ENCODE measurements around the gene CRELD2. TPM values are rescaled to one million over a fixed set of nuclear protein-coding genes. Genes with fewer than 3 reads are reported as not detected.

The CRELD2 gene
- polyA plus RNA-seq, 1 donor = 28.9 TPM

DNA sequence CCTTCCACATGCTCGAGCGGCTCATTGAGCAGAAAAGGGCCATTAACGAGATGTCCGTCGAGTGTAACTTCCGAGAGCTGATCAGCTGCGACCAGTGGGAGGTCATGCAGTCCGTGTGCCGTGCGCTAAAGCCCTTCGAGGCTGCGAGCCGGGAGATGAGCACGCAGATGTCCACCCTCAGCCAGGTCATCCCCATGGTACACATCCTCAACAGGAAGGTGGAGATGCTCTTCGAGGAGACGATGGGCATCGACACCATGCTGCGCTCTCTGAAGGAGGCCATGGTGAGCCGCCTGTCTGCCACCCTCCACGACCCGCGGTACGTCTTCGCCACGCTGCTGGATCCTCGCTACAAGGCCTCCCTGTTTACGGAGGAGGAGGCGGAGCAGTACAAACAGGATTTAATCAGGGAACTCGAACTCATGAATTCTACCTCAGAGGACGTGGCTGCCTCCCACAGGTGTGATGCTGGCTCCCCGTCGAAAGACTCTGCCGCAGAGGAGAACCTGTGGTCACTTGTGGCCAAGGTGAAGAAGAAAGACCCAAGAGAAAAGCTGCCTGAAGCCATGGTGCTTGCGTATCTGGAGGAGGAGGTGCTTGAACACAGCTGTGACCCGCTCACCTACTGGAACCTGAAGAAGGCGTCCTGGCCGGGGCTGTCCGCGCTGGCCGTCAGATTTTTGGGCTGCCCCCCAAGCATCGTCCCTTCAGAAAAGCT lies 31.9 kb upstream of the CRELD2 start:
- no peaks in the 10 kb centered on the region for H3K27me3 ChIP-seq (ENCODE audit: control insufficient read depth, insufficient read depth, low read length)
- H3K36me3 ChIP-seq (ENCODE audit: control insufficient read depth, insufficient read depth, low read length) = peaks cover 60% of the 10 kb centered on the region
- no peak for DNase-seq
- H3K4me3 ChIP-seq (ENCODE audit: low read length) = no peak overlapping the region
- WGBS (ENCODE audit: insufficient coverage, low lambda C conversion rate) = no CpG with 5 or more reads among the region's 41 CpGs
- H3K9me3 ChIP-seq (ENCODE audit: control insufficient read depth, low read depth, low read length) = peaks cover 60% of the 10 kb centered on the region
- H3K27ac ChIP-seq (ENCODE audit: low read length) = no peak overlapping the region
- no peaks in the 10 kb centered on the region for H3K4me1 ChIP-seq (ENCODE audit: control insufficient read depth, insufficient read depth, low read length)

DNA sequence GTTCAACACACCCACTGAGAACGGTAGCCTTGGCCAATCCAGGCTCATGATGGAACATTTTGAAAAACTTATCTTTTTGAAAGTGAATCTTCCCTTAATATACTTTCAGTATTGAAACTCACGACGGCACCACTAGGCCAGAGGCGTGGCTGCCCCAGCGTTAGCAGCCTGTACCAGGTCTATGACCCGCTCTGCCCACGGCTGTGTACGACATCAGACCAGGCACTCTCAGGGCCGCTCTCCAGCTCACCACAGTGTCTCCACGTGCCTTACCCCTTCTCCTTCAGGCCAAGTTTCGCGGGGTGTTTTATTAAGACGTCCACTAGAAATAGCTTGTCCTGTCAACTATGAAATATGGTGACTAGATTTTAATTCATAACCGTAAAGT lies 31.4 kb upstream of the CRELD2 start:
- Histone ChIP-seq H3K36me3 (ENCODE audit: control insufficient read depth, insufficient read depth, low read length) (peaks cover 60% of the 10 kb centered on the region), H3K27ac (ENCODE audit: low read length) (no peak overlapping the region), H3K27me3 (ENCODE audit: control insufficient read depth, insufficient read depth, low read length) (no peaks in the 10 kb centered on the region), H3K4me3 (ENCODE audit: low read length) (no peak overlapping the region), H3K4me1 (ENCODE audit: control insufficient read depth, insufficient read depth, low read length) (no peaks in the 10 kb centered on the region), H3K9me3 (ENCODE audit: control insufficient read depth, low read depth, low read length) (peaks cover 58% of the 10 kb centered on the region)
- no peak for DNase-seq
- WGBS (ENCODE audit: insufficient coverage, low lambda C conversion rate) = no CpG with 5 or more reads among the region's 14 CpGs

DNA sequence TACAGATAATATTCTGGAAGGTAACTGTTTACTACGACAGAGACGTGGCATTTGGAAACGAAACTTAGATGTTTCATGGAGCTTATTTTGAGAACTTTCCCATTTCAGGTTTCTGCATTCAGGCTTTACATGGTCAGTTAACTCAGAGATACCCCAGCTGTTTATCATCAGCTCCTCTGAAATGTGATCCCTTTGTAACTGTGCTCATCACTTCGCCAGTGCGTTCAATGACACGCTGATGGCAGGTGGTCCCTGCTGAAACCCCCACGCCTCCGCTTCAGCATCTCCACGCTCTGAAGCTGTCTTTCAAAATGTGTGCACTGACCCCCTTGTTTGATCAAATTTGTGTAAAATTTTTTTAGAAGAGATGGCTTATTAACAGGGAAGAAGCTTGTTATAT lies 30.7 kb upstream of the CRELD2 start:
- Histone ChIP-seq H3K4me1 (ENCODE audit: control insufficient read depth, insufficient read depth, low read length) (no peaks in the 10 kb centered on the region), H3K27ac (ENCODE audit: low read length) (no peak overlapping the region), H3K27me3 (ENCODE audit: control insufficient read depth, insufficient read depth, low read length) (no peaks in the 10 kb centered on the region), H3K9me3 (ENCODE audit: control insufficient read depth, low read depth, low read length) (peaks cover 51% of the 10 kb centered on the region), H3K36me3 (ENCODE audit: control insufficient read depth, insufficient read depth, low read length) (peaks cover 65% of the 10 kb centered on the region), H3K4me3 (ENCODE audit: low read length) (no peak overlapping the region)
- no peak for DNase-seq
- 100% methylated on average over 2 of the region's 9 CpGs for WGBS (ENCODE audit: insufficient coverage, low lambda C conversion rate)

DNA sequence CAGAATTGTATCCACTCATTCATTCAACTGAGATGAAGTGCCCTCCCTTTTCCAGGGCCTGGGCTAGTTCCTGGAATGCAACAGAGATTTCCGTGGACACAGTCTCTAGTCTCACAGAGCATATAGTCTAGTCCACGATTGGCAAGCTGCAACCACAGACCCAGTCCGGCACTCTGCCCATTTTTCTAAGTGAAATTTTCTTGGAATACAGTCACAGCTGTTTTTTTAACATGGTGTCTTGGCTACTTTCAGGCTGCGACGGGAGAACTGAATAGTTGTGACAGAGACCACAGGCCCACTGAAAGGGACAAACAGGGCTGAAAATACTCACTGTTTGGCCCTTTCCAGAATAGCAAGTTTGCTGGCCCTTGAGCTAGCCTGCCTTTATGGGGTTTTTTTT lies 29.4 kb upstream of the CRELD2 start:
- Histone ChIP-seq H3K27me3 (ENCODE audit: control insufficient read depth, insufficient read depth, low read length) (no peaks in the 10 kb centered on the region), H3K9me3 (ENCODE audit: control insufficient read depth, low read depth, low read length) (peaks cover 45% of the 10 kb centered on the region), H3K4me3 (ENCODE audit: low read length) (no peak overlapping the region), H3K4me1 (ENCODE audit: control insufficient read depth, insufficient read depth, low read length) (no peaks in the 10 kb centered on the region), H3K27ac (ENCODE audit: low read length) (no peak overlapping the region), H3K36me3 (ENCODE audit: control insufficient read depth, insufficient read depth, low read length) (peaks cover 61% of the 10 kb centered on the region)
- DNase-seq = no peak
- WGBS (ENCODE audit: insufficient coverage, low lambda C conversion rate) = 100% methylated on average over 2 of the region's 5 CpGs

DNA sequence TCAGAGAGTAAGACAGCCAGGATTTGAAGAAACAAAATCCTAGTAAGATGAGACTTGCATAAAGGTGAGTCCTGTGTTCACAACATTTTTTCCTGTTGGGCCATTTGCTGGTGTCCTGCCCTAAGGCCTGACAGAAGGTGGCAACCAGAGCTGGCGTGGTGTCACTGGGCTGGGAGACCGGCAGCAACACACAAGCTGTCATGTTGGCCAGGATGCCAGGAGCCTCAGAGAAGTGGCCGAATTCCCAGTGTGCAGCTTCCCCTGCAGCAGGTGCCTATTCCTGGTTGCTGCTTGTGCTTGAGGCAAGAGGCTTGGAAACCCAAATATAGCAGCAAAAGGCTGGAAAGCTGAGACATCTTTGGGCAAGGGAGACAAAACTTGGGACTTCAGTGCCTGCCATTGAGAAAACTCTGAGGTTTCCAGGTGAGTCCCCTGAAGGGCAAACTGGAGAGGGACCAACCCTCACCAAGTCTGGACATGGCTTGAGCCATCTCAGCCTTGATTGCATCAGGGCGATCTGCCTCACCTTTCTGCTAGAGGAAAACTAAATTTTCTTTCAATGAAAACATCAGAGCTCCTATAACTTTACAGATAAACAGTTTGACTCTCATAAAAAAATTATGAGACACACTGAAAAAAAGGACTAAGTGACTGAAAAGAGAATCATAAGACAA lies 26.1 kb upstream of the CRELD2 start:
- DNase-seq = no peak
- Histone ChIP-seq H3K27ac (ENCODE audit: low read length) (no peak overlapping the region), H3K36me3 (ENCODE audit: control insufficient read depth, insufficient read depth, low read length) (peaks cover 30% of the 10 kb centered on the region), H3K9me3 (ENCODE audit: control insufficient read depth, low read depth, low read length) (peaks cover 15% of the 10 kb centered on the region), H3K4me3 (ENCODE audit: low read length) (no peak overlapping the region), H3K27me3 (ENCODE audit: control insufficient read depth, insufficient read depth, low read length) (no peaks in the 10 kb centered on the region), H3K4me1 (ENCODE audit: control insufficient read depth, insufficient read depth, low read length) (no peaks in the 10 kb centered on the region)
- WGBS (ENCODE audit: insufficient coverage, low lambda C conversion rate) = no CpG with 5 or more reads among the region's 4 CpGs

DNA sequence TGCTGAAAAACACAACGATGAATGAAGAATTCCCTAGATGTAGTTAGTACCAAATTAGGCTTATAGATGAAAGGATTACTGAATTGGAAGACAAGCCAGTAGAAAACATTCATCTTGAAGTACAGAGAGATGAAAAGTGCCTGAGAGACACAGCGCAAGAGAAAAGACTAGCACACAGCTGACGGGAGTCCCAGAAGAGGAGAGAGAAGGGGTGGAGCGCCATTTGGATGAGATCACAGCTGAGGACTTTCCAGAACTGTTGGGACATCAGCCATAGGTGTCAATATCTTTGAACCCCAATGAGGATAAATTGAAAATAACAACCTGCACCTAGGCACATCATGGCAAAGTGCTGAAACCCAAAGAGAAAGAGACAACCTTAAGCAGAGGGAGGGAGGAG lies 25.4 kb upstream of the CRELD2 start:
- Histone ChIP-seq H3K27ac (ENCODE audit: low read length) (no peak overlapping the region), H3K4me3 (ENCODE audit: low read length) (no peak overlapping the region), H3K4me1 (ENCODE audit: control insufficient read depth, insufficient read depth, low read length) (no peaks in the 10 kb centered on the region), H3K27me3 (ENCODE audit: control insufficient read depth, insufficient read depth, low read length) (no peaks in the 10 kb centered on the region), H3K36me3 (ENCODE audit: control insufficient read depth, insufficient read depth, low read length) (peaks cover 26% of the 10 kb centered on the region), H3K9me3 (ENCODE audit: control insufficient read depth, low read depth, low read length) (peaks cover 11% of the 10 kb centered on the region)
- WGBS (ENCODE audit: insufficient coverage, low lambda C conversion rate) = 100% methylated on average over 1 of the region's 4 CpGs
- DNase-seq = no peak

DNA sequence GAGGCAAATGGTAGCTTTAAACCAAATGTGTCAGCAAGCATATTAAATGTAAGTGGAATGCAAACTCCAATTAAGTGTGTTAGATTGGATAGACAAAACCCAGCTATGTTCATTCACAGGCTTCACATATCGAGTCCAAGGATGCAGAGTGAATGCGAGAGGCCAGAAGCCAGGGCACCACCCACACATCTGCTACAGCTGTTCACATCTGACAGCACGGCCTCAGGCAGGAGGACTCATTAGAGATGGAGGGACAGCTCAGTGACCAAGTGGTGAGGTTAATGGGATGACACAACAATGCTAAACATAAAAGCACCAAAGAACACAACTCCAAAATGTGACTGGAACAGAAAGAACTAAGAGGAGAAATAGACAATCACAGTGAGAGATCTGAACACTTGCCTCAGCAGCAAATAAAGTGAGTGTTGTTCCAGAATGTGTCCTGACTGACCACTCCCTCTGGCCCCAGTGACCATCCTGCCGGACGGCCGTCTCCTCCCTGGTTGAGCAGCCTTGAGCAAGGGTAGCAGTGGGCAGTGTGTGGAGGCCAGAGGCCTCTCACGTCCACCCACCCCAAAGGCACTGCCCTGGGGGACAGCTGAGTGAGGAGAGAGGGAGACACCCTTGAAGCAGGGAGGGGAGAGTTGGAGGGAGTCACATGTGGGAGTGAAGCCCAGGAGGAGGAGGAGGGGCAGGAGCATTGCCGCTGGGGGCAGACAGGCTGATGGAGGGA lies 23.9 kb upstream of the CRELD2 start:
- no peak overlapping the region for H3K27ac ChIP-seq (ENCODE audit: low read length)
- H3K27me3 ChIP-seq (ENCODE audit: control insufficient read depth, insufficient read depth, low read length) = no peaks in the 10 kb centered on the region
- H3K4me3 ChIP-seq (ENCODE audit: low read length) = no peak overlapping the region
- no CpG with 5 or more reads among the region's 8 CpGs for WGBS (ENCODE audit: insufficient coverage, low lambda C conversion rate)
- peaks cover 15% of the 10 kb centered on the region for H3K36me3 ChIP-seq (ENCODE audit: control insufficient read depth, insufficient read depth, low read length)
- H3K9me3 ChIP-seq (ENCODE audit: control insufficient read depth, low read depth, low read length) = peaks cover 7% of the 10 kb centered on the region
- no peak for DNase-seq
- H3K4me1 ChIP-seq (ENCODE audit: control insufficient read depth, insufficient read depth, low read length) = no peaks in the 10 kb centered on the region

DNA sequence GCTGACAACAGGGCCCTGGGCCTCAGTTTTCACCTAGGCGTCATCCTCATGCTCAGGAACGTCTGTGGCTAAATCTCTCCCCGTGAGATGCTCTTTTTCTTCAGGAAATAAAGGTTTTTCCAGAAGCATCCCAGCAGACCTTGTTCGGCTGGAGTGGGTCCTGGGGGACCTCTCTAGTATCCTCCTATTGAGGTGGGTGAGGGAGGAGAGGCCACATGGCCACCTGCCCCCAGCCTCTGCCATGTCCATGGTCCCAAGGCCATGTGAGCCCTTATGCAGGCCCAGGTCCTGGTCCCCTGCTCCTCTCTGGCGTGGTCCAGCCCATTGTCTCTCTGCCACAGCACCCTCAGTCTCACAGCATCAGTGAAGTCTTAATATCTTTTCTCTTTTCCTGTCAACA lies 22.2 kb upstream of the CRELD2 start:
- no peak for DNase-seq
- Histone ChIP-seq H3K36me3 (ENCODE audit: control insufficient read depth, insufficient read depth, low read length) (peaks cover 12% of the 10 kb centered on the region), H3K27me3 (ENCODE audit: control insufficient read depth, insufficient read depth, low read length) (no peaks in the 10 kb centered on the region), H3K4me1 (ENCODE audit: control insufficient read depth, insufficient read depth, low read length) (no peaks in the 10 kb centered on the region), H3K27ac (ENCODE audit: low read length) (no peak overlapping the region), H3K9me3 (ENCODE audit: control insufficient read depth, low read depth, low read length) (no peaks in the 10 kb centered on the region), H3K4me3 (ENCODE audit: low read length) (no peak overlapping the region)
- 100% methylated on average over 1 of the region's 5 CpGs for WGBS (ENCODE audit: insufficient coverage, low lambda C conversion rate)

DNA sequence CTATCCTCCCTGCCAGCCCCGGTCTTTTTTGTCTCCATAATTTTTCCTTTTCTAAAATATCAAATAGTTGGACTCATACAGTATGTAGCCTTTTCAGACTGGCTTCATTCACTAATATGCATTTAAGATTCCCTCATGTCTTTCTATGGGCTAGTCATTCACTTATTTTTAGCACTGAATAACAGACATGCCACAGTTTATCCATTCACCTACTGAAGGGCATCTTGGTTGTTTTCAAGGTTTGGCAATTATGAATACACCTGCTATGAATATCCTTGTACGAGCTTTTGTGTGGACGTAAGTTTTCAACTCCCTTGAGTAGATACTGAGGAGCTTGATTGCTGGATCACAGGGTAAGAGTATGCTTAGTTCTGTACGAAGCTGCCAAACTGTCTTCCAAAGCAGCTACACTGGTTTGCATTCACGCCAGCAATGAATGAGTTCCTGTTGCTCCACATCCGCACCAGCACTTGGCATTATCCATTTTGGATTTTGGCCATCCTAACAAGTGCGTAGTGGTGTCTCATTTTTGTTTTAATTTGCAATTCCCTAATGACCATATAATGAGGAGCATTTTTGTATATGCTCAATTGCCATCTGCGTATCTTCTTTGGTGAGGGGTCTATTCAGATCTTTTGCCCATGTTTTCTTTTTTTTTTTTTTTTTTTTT lies 21.3 kb upstream of the CRELD2 start:
- no peaks in the 10 kb centered on the region for H3K27me3 ChIP-seq (ENCODE audit: control insufficient read depth, insufficient read depth, low read length)
- H3K36me3 ChIP-seq (ENCODE audit: control insufficient read depth, insufficient read depth, low read length) = peaks cover 19% of the 10 kb centered on the region
- no peak overlapping the region for H3K4me3 ChIP-seq (ENCODE audit: low read length)
- no peak overlapping the region for H3K27ac ChIP-seq (ENCODE audit: low read length)
- DNase-seq = no peak
- no peaks in the 10 kb centered on the region for H3K4me1 ChIP-seq (ENCODE audit: control insufficient read depth, insufficient read depth, low read length)
- no peaks in the 10 kb centered on the region for H3K9me3 ChIP-seq (ENCODE audit: control insufficient read depth, low read depth, low read length)
- WGBS (ENCODE audit: insufficient coverage, low lambda C conversion rate) = 100% methylated on average over 2 of the region's 8 CpGs

DNA sequence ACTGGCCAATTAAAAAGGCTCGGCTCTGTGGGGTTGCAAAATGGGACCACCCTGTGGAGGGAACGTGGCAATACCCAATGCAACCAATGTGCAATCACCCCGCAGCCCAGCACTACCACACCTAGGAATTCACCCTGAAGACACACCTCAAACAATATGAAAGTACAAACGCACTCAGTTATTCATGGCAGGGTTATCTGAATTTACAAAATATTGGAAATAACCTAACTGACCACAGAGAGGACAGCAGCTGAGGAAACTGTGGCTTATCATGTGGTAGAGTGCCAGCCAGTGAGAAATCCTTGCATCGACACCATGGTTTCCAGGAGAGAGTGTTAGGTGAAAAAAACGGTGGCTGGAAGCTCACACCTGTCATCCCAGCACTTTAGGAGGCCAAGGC lies 18.9 kb upstream of the CRELD2 start:
- Histone ChIP-seq H3K4me3 (ENCODE audit: low read length) (no peak overlapping the region), H3K9me3 (ENCODE audit: control insufficient read depth, low read depth, low read length) (no peaks in the 10 kb centered on the region), H3K27ac (ENCODE audit: low read length) (no peak overlapping the region), H3K4me1 (ENCODE audit: control insufficient read depth, insufficient read depth, low read length) (no peaks in the 10 kb centered on the region), H3K27me3 (ENCODE audit: control insufficient read depth, insufficient read depth, low read length) (no peaks in the 10 kb centered on the region), H3K36me3 (ENCODE audit: control insufficient read depth, insufficient read depth, low read length) (peaks cover 31% of the 10 kb centered on the region)
- WGBS (ENCODE audit: insufficient coverage, low lambda C conversion rate) = no CpG with 5 or more reads among the region's 6 CpGs
- DNase-seq = no peak
